HG03139 (cell line): ENCODE data around the gene RMND5A.
"Not testable (repeated sequence)": the region's sequence is repeated elsewhere in the genome, so short reads cannot be mapped to it uniquely, and the experiment has no call there.

Experiments
- ATAC-seq: cut with Tn5 transposase; IDR thresholded peaks from one replicate; pipeline ENCODE4 v1.9.1; 2021; ENCODE audit not compliant: unreplicated experiment

RMND5A gene

DNA sequence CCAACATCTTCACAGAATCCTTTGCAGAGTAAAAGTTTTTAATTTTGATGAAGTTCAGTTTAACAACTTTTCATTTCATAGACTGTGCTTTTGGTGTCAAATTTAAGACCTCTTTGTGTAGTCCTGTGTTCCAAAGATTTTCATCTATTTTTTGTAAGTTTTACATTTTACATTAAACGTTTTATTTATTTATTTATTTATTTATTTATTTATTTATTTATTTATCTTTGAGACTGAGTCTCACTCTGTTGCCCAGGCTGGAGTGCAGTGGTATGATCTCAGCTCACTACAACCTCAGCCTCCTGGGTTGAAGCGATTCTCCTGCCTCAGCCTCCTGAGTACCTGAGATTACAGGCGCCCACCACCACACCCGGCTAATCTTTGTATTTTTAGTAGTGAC, 12.0 kb upstream of the RMND5A start:
- ATAC-seq = not testable (repeated sequence)

- not testable (repeated sequence) for ATAC-seq
Observed at GRCh38 chr2:86714579-86715173, 5.4 kb upstream of the RMND5A start.

- ATAC-seq = not testable (repeated sequence)
Observed at GRCh38 chr2:86719263-86719636, 841 bp upstream of the RMND5A start.

GRCh38 chr2:86720540-86721320, 639 bp downstream of the RMND5A start:
- peak; percentile 21 for ATAC-seq

- not testable (repeated sequence) for ATAC-seq
Observed at GRCh38 chr2:86725706-86726105, 5.6 kb downstream of the RMND5A start.

- ATAC-seq = not testable (repeated sequence)
Observed at GRCh38 chr2:86732040-86732525, 12.0 kb downstream of the RMND5A start.

DNA sequence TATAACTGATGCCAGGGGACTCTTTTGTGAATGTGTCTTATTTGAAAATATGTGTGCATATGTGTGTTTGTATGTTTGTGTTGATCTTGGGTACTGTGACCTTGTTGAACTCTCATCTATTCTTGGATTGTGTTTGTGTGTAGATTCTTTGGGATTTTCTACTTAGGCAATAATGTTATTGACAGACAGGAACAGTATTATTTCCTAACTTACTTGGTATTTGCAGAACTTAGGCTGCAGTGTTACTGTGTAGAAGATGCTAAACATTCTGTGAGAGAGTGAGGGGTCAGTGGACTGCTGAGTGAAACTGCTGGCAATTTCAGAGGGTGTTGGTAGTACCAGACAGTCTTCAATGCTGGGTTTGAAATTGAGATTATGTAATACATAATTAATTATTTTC, 12.7 kb downstream of the RMND5A start:
- not testable (repeated sequence) for ATAC-seq

DNA sequence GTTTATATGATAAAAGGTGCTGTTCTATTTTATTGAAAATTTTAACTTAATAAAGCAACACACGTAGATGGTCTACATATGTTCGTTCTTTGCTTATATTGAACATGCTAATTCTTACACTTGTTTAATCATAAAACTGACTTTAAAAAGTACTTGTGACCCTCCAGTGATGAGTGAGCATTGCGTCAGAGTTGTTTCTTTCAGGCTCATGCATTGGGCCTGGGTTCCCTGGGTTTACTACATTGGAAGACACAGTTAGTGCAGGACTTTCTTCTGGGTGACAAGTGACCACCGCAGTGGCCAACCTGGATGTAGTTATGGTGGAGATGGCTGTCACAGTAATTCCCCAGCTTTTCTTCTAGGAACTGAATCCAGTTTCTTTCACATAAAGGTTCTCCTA, 13.4 kb downstream of the RMND5A start:
- ATAC-seq = not testable (repeated sequence)

DNA sequence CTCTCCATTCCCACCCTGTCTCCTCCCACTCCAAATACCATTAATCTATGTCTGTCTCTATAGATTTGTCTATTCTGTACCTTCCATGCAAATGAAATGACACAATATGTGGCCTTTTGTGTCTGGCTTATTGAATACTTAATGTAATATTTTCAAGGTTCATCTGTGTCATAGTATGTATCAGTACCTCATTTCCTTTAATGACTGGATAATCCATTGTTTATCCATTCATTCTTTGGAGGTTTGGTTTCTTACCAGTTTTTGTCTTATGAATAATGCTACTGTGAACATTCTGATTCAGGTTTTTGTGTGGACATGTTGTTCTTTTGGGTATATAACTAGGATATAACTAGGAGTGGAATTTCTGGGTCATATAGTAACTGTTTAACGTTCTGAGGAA, 14.8 kb downstream of the RMND5A start:
- ATAC-seq = not testable (repeated sequence)

- not testable (repeated sequence) for ATAC-seq
Observed at GRCh38 chr2:86739485-86739884, 19.4 kb downstream of the RMND5A start.

DNA sequence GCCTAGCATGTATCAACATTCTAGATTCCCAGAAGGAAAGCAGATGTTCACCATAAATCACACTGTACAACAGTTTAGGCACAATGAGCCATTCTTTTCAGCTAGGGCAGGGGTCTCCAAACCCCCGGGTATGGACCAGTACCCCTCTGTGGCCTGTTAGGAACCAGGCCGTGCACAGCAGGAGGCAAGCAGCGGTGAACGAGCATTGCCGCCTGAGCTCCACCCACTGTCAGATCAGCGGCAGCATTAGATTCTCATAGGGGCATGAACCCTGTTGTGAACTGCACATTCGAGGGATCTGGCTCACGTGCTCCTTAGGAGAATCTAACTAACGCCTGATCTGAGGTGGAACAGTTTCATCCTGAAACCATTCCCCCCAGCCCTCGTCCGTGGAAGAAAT, 19.8 kb downstream of the RMND5A start:
- not testable (repeated sequence) for ATAC-seq

DNA sequence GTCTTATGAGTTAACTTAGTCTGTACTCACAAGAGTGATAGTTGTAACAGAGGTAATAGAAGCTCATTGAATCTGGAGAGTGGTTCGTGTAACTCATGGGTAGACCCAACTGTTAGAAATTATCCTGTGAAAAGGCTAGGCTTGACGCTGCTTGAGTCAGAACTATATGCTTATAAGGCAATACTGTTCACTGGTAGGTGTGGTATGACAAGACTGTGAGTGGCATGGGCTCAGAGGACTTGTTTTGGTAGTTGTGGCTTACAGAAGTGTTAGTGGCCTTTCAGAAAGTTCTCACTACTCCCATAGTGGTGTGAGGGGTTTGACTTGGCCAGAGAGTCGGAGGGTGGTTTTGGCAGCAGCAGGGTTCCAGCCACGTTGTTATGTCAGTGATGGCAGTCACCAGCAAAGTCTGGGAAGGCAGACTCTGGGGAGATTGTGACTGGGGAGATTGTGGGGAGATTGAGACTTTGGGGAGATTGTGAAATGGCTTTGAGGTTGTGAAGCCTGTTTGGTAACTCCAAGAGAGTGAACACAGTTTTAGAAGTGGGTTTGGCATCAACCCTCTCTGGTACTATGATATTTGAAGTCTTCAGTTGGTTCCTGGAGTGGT, 21.9 kb downstream of the RMND5A start:
- not testable (repeated sequence) for ATAC-seq

DNA sequence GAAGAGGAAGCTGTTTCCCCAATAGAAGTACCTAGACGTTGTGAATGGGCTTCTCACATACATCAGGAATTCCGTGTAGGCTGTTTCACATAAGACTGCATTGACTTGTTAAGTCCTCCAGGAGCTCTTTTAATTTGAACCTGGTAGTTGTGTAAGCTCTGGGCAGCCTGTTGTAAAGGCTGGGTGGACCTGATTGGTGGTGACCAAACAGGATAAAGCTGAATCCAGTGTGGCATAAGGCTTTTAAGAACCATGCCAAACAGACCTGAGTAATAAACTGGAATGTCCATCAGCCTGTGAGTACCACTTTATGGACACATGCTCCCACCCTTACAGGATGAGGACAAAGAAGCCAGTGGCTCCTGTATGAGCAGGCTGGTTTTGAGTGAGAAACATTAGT, 24.1 kb downstream of the RMND5A start:
- ATAC-seq = no peak

DNA sequence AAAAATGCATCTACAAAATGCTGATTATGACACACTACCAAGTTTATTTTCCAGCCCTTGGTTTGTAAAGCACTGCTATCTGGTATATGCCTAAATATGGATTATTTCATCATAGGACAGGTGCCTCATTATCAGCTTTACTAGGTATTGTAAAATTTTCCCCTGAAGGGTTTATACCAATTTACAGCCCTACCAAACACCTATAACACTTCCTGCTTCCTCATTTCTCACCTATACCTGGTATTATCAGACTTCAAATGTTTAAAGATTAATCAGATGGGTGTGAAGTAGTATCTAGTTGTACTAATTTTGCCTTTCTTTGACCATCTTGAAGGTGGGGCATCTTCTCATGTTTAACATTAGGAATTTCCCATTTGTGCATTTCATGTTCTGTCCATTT, 26.8 kb downstream of the RMND5A start:
- no peak for ATAC-seq

DNA sequence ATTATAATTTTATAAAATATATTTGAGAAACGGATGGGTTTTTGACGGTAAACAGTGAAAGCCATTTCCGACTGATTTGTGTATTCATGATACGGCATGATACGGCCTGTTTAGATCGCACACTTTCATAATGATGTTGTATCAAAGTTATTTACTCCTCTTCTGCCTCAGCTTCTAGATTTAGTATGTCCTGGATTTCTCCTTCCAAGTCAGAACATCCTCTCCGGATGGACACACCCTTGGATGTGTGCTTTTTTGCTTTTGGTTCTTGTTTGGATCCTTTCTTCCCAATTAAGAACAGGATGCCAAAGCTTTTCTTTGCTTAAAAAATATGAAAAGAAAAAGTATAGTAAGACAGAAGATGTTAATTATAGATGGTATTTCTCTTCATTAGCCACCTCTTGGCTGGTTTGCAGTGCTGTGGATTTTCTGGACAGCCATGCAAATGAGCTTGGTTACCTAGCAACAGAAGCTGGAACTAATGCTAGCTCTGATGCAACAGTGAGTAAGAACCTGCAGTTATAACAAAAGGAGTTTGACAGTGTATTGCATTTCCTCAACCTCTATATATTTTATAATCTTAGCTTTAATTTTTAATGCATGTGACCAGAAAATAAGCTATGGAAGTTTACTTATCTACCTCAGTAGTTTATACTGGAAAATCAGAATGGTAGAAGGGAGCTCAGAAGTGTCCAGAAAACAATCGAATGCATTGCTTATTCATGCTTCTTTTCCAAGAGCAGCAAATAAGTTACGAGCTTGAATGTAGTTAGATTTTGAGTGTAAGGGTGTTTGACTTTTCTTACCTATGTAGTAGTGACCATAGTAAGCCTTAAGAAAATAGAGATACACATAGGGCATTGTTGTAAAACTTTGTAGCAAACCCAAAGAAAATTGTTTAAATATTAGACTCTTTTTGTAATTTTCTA, 27.9 kb downstream of the RMND5A start:
- peak; percentile 63 for ATAC-seq

DNA sequence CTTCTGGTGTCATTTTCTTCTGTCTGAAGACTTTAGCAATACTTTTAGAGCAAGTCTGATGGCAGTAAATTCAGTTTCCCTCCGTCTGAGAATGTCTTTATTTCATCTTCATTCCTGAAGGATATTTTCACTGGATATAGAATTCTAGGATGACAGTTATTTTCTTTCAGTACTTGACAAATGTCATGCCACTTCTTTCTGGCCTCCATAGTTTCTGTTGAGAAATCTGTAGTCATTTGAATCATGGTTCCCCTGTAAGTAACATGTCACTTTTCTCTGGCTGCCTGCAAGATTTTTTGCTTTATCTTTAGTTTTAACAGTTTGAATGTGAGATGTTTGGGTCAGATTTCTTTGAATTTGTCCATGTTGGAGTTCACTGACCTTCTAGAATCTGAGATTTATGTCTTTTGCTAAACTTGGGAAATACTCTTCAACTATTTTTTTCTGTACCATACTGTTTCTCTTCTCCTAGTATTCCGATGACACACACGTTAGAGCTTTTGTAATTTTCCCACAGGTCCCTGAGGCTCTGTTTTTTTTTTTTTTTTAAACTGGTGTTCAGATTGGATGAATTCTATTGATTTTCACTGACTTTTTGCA, 30.2 kb downstream of the RMND5A start:
- no peak for ATAC-seq

GRCh38 chr2:86751778-86752177, 31.7 kb downstream of the RMND5A start:
- ATAC-seq = no peak

DNA sequence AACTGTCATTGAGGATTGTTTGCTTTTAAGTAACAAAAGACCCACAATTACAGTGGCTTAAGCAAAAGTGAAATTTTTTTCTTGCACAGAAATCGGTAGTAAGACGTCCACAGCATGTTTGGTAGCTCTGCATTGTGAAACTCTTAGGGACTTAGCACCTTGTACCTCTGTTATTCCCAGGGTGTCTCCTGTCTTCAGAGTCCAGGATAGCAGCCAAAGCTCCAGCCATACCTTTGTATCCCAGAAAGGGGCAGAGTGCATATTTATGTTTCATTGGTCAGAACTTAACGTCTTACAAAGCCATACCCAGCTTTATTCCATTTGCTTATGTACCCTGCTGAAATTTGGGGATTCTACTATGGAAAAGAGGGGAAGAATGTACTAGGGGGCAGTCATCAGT, 32.8 kb downstream of the RMND5A start:
- no peak for ATAC-seq

GRCh38 chr2:86753606-86754005, 33.5 kb downstream of the RMND5A start:
- ATAC-seq = no peak

- no peak for ATAC-seq
Observed at GRCh38 chr2:86758405-86758804, 38.3 kb downstream of the RMND5A start.

DNA sequence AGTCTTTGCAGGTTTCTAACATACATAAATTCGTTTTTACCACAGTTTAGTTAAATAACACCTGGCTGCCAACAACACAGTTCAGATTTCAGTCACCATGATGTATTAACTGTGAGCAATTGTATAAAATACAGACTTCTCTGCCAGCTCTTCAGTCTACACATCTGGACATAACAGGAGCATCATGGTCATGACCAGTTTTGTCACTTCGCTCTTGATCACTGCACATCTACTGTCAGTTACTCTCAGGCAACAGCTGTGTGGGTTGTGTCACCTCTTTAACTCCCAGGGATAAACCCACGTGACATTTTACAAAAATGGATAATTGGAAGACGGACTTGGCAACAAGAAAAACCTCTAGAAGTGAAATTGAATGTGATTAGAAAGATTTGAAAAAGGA, 40.3 kb downstream of the RMND5A start:
- no peak for ATAC-seq
